AG08396 (cell line): ENCODE data around the gene JAKMIP3.

Source experiments
- DNase-seq: peaks from one replicate; pipeline ENCODE4 v3.0.0; 2012; ENCODE audit warnings: low spot score, mixed read lengths

The JAKMIP3 gene

DNA sequence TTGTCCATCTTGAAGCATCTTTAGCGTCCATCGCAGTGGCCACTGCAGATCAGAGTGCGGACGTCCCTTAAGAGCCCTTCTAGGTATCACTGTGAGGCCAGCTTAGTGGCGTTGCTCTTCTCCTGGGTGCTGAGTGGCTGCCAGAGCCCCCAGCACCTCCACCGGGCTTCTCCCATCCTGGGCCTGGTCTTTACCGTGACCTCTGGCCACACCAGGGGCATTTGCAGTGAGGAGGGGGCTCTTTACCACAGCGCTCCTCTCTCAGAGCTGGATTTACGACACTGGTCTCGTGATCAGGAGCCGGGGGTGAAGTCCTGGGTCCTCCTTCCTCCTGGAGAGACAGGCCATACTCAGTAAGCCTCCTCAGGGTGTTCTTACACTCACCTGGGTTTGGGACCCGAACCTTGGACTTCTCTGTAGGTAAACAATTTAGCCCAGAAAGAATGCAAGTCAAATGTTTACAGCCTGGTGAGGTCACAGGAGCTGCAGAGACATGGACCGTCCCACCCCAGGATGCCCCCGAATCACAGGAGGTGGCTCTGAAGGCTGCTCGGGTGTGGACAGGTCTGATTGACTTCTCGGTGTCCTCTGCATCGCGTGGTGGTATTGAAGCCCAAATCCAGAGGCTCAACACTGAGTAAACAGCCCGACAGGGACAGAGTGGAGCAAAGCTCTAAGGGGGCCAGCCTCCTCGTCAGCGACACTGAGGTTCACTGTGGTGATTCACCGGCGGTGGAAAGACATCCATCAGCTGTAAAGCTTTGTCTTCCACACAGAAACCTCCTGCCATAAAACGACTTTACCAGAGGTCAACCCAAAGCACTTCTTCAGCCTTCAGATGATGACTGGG, 33.0 kb downstream of the JAKMIP3 start:
- DNase-seq = no peak

DNA sequence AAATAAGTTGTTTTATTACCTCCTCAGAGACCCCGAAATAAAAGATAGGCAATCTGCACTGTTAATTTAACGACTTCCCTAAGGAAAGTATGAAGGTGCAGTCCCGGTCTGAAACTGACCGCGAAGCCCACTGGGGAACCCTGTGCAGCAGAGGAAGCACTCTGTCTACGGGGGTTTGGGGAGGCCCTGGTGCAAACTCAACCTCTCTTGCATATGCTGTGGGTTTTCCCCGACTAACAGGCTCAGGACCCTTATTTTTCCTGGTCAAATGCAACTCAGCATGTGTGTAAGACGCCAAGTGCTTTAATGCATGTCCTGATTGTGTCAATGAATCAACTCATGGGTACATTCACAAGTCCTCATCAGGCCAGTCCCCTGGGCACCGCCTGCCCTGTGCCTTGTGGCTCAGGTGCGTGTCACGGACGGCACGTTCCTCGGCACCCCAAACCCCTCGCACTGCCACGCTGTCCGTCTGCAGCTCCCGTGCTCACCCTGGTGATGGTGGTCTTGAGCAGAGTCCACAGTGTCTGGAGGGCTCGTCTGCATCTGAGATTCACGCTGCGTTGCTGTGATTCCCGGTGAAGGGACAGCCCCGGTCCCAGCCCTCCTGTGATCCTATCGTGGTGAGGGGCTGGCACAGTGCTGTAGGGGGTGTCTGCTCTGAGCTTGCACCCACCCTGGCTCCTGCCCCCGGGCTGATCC, 33.8 kb downstream of the JAKMIP3 start:
- DNase-seq = no peak

DNA sequence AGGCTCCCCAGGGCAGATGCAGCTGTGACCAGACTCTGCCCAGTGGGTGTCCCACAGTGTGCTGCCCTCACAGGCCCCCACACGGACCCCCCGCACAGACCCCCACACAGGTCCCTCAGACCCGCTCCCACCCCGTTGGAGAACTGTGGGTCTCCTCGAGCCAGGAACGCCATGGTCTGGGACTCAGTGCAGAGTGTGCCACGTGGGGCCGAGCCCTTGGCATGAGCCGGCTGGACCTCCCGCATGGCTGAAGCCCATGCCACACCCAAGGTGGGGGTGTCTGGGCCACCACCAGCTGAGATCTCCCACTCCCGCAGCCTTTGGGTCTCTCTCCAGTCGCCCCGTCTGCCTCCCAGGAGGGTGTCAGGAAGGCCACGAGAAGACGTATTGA, 34.3 kb downstream of the JAKMIP3 start:
- no peak for DNase-seq

DNA sequence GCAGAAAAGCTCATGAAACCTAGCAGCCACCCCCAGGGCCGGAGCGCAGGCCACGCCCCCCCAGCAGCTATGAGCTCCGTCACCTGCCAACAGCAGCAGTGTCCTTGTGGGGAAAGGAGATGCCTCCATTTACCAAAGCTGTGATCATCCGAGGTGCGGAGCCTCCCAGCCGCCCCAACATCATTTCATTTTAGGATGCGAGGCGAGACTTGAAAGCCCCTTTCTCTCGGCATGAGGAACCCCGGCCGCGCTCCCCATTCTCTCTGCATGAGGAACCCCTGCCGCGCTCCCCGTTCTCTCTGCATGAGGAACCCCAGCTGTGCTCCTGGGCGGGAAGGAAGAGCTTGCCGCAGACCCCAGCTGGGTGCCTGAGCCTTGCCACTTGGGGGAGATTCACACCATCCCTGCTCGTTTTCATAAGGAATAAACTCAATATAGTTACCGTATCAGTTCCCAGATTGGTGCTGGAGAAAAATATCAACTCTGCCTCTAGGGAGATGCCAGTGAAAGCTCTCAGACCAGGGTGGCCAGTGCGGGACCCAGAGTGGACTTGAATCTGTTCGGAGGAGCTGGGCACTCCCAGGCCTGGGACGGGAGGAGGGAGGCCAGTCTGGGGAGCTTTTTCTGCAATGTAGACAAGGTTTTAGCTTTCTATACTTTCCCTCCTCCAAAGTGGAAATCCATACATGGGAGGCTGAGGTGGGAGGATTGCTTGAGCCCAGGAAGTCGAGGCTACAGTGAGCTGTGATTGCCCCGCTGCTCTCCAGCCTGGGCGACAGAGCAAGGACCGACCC, 35.0 kb downstream of the JAKMIP3 start:
- DNase-seq = no peak

DNA sequence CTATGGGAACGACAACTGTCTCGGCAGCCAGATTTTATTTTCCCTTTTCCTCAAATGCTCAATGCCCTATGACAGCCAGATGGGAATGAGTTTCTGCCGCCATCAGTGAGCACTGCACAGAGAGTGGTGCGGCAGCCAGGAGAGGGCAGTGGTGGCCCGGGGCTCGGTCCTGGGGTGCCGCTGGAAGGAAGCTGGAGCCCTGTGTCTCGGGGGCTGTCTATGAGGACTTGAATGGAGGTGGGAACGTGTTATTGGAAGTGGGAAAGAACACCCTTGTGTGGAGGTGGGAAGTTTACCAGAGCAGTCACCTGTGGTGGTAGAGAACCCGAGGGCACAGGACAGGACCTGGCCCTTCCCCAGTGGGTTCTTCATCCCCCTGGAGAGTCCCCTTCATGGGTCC, 35.8 kb downstream of the JAKMIP3 start:
- DNase-seq = no peak

DNA sequence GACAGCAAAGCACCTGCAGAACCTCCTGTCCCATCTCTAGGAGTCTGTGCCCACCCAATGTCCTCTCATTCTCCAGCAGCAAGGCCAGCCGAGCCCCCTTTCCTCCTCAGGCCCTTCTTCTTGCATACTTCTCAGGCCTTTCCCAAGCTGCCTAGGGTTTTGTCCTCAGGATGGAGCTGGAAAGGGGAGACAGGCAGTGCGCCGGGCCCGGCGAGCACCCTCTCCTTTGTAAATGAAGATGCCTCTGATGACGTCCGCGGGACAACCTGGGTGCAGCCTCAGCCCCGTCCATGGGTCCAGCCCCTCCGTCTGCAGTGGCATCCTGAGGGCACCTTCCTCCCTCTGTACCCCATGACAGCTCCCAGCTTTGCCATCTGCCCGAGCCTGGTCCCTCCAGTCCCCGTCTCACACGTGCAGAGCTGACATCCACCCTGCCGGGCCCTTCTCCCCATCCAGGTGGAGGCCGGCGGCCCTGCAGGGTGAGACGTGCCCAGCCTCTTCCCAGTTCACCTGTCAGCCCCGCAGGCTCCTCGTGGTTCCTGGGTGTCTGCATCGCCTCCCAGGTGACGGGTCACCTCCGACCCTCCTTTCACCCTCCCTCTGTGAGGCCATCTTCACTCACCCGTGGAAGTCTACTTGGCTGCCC, 36.4 kb downstream of the JAKMIP3 start:
- no peak for DNase-seq

DNA sequence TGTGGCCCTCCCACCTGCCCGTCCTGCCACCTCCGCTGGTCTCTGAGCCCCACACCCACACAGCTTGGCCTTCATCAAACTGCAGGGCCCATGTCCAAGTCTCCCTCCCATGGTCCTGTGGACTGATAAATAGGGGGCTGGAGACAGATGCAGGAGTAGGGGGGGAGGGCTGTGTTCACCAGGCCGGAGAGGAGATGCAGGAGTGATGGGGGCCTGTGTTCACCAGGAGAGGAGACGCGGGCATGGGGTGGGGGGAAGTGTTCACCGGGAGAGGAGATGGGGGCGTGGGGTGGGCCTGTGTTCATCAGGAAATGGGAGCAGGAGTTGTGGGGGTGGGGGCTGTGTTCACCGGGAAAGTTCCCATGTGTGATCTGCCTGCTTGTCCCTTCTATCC, 37.0 kb downstream of the JAKMIP3 start:
- DNase-seq = no peak

DNA sequence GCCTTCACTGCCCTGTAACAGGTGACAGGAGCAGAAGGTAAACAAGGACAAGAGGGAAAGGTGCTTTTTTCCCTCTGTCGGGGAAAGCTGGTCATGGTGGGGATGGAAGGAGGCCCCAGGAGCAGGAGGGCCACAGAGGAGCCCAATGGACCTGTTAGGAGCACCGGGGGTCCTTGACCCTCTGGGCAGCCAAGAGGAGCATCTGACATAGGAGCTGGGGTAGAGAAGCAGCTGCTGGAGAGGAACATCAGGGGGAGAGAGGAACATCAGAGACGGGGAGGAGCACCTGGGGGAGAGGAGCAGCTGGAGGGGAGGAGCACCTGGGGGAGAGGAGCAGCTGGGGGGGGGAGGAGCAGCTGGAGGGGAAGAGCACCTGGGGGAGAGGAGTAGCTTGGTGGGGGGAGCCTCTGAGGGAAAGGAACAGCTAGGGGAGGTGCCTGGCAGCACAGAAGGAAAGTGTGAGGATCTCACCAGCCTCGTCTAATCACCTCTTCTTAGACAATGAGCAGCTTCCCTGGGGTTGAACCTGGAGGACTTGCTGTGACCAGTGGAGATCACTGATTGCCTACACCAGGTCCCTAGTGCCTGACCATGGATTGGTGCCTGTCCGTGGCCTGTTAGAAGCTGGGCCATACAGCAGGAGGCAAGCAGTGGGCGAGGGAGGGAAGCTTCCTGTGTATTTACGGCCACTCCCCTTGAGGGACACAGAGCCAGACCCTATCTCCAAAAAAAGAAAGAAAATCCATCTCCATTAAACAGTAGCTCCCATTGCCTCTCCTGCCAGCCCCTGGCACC, 37.6 kb downstream of the JAKMIP3 start:
- DNase-seq = no peak

DNA sequence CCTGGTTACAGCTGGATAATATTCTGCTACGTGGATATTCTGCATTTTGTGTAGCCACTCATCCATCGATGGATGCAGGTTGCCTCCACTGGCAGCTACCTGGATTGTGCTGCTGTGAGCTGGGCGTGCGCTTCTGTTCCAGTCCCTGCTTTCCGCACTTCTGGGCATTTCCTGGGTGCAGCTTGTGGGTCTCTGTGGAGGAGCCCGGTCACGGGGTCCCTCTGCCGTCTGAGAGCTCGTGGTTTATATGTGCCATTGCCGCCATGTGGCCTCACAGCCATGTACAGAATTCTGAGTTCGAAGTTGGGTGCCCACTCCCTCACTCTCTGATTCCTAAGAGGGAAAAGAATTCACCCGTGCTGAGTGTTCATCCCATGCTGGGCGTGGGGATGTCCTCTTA, 38.3 kb downstream of the JAKMIP3 start:
- DNase-seq = no peak

DNA sequence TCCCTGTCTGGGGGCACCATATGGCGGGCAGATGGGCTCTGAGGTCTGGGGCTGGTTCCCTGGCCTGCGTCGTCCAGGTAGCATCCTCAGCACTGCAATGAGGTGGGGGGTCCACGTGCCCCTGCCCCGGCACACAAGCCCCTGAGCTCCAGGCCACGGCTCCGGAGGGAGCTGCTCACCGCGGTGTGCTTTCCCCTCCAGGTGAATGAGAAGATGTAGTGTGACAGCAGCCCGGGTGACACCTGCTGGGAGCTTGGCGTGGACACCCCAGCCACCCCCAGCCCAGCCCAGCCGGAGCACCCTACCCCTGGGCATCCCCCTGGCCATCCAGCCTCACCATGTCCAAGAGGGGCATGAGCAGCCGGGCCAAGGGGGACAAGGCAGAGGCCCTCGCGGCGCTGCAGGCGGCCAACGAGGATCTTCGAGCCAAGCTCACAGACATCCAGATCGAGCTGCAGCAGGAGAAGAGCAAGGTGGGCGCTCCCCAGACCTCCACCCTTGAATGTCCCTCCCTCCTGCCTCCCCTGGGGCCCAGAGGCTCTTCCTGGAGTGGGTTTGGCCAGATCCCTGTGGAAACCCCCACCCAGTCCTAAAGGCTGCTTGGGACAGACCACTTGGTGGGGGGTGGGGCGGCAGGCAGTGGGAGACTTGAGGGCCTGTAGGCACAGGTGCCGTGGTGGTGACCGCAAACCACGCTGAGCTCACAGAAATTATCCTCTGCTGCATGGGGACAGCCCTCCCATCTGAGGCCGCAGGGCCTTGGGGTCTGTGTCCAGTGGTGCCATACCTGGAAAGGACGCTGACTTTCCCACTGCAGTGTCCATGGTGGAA, 38.9 kb downstream of the JAKMIP3 start:
- no peak for DNase-seq

DNA sequence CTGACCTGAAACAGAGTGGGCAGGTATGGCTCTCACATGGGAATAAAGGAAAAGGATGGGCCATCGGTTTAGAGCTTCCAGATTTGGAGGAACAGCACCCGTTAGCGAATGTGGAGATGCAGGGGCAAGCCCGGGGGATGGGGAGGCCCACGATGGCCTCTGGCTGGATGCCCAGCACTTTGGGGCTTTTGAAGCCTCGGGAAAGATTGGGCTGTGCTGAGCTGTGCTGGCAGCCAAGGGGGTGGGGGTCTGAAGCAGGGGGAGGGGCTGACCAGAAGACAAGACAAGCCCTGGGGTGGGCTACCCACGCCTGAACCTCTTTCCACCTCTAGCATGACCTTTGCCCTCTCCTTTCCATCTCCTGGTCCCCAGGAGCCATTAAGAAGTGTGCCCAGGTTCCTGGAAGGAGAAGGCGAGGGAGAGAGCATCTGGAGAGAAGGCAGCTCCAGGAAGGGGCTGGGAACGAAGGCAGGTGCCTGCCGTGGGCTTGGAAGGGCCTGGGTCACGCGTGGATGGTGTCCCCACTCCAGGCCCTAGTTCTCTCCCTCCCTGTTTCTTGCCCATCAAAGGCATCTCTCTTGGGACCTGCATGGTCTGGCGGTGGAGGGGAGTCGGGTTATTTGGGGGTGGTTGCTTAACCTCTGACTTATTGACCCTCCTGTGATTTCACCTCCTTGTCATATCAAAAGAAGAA, 39.7 kb downstream of the JAKMIP3 start:
- DNase-seq = no peak

DNA sequence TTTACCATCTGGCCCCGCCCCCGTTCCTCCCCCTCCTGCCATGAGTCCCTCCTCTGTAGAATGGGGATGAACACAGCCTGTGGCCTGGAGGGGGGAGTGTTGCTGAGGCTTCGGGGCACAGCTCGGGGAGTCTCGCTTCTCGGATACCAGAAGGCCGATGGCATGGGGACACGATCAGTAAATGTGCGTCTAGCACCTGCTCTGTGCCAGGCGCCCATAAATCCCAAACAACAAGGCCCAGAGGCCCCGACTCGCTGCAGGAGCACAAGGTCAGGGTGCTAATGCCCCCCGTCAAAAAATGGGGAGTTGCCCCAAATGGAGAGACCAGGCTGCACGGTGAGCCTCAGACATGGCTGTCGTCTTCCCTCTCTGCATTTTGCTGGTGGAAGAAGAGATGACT, 40.7 kb downstream of the JAKMIP3 start:
- no peak for DNase-seq

DNA sequence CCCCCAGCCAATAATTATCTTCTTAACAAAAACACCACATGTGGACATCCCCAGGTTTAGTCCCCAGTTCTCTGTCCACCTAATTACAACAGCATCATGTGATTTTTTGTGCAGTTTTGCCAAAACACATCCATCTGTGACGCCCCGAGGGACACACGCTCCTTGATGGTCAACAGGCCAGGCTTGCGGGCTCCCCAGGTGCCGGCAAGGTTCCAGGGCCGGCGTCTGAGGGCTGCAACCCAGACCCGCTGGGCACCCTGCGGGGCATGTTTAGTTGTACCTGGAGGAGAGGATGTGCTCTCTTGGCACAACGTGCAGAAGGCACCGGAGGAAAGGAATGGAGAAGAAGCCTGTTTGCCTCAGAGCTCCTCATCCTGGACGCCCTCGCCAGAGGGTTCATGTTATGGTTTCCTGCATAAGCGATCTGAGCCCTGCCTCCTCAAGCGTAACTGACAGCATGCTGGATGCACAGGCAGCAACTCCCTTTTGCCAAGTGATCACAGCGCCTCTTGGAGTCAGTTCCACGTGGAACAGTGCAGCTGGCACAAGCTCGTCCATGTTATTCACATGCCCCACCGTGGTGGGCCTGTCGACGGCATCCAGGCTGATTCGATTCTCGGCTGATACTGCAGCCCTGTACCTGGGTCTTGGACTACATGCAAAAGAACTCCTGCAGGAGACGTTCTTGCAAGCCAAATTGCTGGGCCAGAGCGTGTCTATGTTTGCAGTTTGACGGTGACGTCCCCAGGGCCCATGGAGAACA, 41.6 kb downstream of the JAKMIP3 start:
- DNase-seq = no peak

DNA sequence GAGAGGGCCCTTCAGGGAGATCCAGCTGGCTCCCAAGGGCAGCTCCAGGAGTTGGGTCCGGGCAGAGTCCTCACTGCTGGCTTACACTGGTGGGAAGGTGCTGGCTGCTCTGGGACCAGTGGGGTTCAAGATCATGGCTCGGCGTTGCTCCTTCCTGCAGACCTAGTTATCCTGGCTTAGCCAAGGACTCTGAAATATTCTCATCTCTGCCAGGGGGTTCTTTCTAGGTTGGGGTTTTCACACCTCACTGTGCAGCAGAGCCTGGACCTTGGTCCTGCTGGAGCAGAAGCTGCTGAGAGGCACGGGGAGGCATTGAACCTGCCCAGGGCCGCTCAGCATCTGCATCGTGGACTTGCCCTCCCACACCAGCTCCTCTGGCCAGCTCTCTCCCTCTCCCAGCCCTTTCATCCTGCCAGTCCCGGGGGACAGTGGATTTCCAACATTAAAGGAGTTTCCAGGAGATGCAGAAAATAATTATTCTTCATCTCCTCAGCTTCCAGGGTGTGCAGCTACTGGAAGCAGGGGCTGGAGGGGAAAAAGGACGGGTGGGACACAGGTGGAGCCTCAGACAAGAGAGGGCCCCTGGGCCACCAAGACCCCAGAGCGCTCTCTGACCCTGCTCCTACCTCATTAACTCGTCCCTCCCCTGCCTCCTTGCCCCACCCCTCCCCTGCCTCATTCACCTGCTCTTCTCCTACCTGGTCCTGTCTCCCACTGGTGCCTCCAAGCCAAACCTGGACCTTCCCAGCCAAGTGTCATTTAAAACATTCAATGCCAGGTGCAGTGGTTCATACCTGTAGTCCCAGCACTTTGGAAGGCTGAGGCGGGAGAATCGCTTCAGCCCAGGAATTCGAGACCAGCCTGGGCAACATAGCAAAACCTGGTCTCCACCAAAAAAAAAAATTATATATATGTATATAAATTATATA, 42.5 kb downstream of the JAKMIP3 start:
- no peak for DNase-seq

DNA sequence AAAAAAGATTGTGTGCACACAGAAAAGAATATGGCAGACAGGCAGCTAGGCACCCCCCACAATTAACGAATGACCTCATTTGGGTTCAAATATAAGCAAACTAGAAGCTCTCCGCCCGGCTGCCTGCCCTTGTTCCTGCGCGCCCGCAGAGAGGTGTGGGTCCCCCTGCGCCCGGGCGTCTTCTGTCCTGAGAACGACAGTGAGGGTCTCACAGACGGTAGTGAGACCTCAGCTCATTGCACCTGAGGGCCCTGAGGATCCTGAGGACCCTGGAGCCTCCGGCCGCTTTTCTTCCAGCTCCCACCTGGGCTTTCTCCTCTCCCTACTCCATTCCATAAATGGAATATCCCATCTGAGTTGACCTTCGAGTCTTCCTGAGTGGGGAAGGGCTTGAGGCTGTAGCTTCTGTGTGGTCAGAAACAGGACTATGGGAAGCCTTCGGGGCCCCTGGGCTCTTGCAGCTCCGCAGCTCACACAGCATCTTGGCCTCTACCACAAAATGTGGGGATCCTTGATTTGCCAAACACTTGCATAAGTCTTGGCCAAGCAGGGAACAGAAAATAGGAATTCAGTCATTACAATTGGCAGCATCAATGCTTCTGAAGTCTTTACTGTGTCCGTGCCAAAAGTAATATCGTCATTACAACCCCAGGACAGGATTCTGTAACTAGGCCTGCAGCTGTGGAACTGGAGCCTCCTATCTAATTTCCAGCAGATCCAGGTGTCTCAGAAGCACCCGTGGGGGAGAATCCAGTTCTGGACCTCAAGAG, 43.8 kb downstream of the JAKMIP3 start:
- DNase-seq = no peak

DNA sequence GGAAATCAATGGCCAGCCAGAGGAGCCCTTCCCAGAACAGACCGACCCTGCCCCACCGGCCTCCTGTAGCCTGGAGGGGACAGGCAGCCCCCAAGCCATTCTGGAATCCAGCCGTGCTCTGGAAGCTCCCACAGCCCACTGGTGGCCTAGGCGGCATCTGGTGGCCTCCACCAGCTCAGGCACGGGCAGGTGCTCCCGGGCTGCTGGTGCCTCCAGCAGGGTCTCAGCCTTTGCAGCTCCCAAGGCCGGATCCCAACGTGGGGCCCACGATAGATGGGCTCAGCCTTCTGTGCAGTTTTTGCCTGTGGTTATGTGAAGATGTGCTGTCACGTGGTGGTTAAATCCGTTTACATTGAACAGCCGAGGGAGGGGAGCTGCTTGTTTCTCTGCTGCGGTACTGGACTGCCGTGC, 44.4 kb downstream of the JAKMIP3 start:
- DNase-seq = no peak

DNA sequence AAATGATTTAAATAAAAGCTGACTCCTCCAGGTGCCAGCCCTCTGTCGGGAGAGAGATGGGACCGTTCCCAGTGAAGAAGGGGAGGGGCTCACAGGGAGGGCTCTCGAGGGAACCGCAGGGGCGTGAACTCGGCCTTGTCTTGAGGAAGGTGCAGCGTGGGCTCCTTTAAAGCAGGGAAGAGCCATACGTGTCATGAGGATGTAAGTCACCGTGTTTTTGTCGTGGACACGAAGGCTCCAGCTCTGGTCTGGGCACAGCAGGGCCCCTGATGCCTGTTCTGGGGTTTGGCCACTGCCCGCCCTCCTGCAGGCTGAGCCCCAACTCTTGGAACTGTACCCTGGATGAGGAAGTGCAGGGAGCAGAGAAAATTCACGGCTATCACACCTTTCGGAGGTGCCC, 45.0 kb downstream of the JAKMIP3 start:
- no peak for DNase-seq
